HL-60 (cell line): ENCODE results near the gene ZRANB3.

Experiments
- GABPA ChIP-seq: IDR thresholded peaks from 2 replicates; pipeline ENCODE4 v1.6.1; 2012; ENCODE audit warnings: low read depth
- POLR2AphosphoS5 ChIP-seq: IDR thresholded peaks from 2 replicates; pipeline ENCODE4 v1.6.1; 2012; ENCODE audit warnings: low read depth
- SPI1 ChIP-seq: IDR thresholded peaks from 2 replicates; pipeline ENCODE4 v1.6.1; 2012; ENCODE audit warnings: low read depth, mild to moderate bottlenecking, borderline replicate concordance
- TF ChIP-seq, protein P1 (sequence below): IDR thresholded peaks from one replicate; pipeline ENCODE4 v1.5.1; 2011; ENCODE audit warnings: low read length, control low read depth, inconsistent platforms; ENCODE audit not compliant: insufficient read depth
- TF ChIP-seq, protein P2 (sequence below): IDR thresholded peaks from 2 replicates; pipeline ENCODE4 v1.6.1; 2012; ENCODE audit warnings: low read depth; ENCODE audit not compliant: insufficient replicate concordance

DNA sequence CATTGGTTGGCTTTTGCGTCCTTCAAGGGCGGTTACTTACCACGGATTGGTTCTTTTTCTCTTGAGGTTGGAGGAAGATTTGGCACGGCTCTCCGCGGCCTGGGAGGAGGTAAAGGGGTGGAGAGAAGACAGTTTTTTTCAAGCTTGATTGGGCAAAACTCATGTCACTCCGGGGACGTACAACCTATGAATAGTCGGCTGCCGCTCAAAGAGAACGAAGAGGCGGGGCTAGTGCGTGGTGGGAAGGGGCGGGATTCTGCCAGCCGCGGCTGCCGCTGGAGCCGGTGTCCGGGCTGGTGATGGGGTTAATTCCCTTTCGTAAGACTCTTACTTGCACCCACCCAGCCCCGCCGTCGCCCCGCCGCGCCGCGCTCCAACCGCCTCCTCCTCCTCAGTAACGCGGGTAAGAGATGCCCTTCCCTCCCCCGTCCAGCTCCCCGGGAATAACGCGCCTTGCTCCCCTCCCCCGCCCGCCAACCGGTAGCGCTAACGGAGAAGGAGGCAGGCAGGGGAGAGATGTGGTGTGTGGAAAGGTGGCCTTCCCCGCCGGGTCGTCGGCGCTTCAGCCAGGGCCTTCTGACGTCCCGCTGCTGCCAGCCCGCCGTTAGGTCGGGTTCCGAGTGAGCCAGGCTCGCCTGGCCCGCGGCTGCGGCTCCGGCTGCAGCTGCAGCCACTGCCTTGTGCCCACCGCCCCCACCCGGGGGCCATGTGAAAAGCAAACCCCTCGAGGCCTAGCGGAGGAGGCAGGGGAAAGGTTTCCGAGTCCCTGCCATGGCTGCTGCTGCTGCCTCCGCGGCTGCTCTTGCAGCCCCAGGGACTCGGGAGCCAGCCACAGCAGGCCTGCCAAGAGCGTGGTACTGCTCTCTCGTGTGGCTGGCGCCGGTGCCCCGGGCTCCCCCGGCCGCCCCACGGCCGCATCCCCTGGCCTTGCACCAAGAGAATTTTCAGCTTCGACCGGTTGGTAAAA, 496 bp upstream of the ZRANB3 start, which contains the start of gene R3HDM1:
- TF ChIP-seq, protein P1, sequence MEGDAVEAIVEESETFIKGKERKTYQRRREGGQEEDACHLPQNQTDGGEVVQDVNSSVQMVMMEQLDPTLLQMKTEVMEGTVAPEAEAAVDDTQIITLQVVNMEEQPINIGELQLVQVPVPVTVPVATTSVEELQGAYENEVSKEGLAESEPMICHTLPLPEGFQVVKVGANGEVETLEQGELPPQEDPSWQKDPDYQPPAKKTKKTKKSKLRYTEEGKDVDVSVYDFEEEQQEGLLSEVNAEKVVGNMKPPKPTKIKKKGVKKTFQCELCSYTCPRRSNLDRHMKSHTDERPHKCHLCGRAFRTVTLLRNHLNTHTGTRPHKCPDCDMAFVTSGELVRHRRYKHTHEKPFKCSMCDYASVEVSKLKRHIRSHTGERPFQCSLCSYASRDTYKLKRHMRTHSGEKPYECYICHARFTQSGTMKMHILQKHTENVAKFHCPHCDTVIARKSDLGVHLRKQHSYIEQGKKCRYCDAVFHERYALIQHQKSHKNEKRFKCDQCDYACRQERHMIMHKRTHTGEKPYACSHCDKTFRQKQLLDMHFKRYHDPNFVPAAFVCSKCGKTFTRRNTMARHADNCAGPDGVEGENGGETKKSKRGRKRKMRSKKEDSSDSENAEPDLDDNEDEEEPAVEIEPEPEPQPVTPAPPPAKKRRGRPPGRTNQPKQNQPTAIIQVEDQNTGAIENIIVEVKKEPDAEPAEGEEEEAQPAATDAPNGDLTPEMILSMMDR: no peak
- TF ChIP-seq POLR2AphosphoS5 (peak; percentile 64), GABPA (no peak), SPI1 (no peak)
- TF ChIP-seq, protein P2, sequence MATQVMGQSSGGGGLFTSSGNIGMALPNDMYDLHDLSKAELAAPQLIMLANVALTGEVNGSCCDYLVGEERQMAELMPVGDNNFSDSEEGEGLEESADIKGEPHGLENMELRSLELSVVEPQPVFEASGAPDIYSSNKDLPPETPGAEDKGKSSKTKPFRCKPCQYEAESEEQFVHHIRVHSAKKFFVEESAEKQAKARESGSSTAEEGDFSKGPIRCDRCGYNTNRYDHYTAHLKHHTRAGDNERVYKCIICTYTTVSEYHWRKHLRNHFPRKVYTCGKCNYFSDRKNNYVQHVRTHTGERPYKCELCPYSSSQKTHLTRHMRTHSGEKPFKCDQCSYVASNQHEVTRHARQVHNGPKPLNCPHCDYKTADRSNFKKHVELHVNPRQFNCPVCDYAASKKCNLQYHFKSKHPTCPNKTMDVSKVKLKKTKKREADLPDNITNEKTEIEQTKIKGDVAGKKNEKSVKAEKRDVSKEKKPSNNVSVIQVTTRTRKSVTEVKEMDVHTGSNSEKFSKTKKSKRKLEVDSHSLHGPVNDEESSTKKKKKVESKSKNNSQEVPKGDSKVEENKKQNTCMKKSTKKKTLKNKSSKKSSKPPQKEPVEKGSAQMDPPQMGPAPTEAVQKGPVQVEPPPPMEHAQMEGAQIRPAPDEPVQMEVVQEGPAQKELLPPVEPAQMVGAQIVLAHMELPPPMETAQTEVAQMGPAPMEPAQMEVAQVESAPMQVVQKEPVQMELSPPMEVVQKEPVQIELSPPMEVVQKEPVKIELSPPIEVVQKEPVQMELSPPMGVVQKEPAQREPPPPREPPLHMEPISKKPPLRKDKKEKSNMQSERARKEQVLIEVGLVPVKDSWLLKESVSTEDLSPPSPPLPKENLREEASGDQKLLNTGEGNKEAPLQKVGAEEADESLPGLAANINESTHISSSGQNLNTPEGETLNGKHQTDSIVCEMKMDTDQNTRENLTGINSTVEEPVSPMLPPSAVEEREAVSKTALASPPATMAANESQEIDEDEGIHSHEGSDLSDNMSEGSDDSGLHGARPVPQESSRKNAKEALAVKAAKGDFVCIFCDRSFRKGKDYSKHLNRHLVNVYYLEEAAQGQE: no peak
